T47D (cell line): ENCODE results near the gene TAS2R60.
"Not testable (repeated sequence)": the region's sequence is repeated elsewhere in the genome, so short reads cannot be mapped to it uniquely, and the experiment has no call there.

Source experiments
- DNase-seq, 2 experiments: peaks; one replicate each; pipeline versions ENCODE4 v3.0.0 to v3.0.0-alpha.2; 2011 to 2012; ENCODE audit warnings: low read depth in 1 of 2, low spot score in 1 of 2
- JUND ChIP-seq: IDR thresholded peaks from 2 replicates; pipeline ENCODE4 v1.6.1; 2012; ENCODE audit warnings: low read depth
- in situ Hi-C: cut with HindIII; loops from 2 replicates; pipeline ENCODE4 v1.10.0; 2016; ENCODE audit warnings: low sequenced_read_pairs, low pct_unique_long_range_greater_than_20kb

TAS2R60 gene

GRCh38 chr7:143479055-143479766, 36.0 kb downstream of the TAS2R60 start:
- no peak for DNase-seq
- in situ Hi-C loops = no loop called here
- no peak for TF ChIP-seq JUND

- in situ Hi-C loops = no loop called here
- DNase-seq = no peak
- no peak for TF ChIP-seq JUND
Observed at GRCh38 chr7:143480501-143480900, 37.2 kb downstream of the TAS2R60 start.

GRCh38 chr7:143484119-143484518, 40.9 kb downstream of the TAS2R60 start:
- TF ChIP-seq JUND = no peak
- in situ Hi-C loops = no loop called here
- DNase-seq = no peak

DNA sequence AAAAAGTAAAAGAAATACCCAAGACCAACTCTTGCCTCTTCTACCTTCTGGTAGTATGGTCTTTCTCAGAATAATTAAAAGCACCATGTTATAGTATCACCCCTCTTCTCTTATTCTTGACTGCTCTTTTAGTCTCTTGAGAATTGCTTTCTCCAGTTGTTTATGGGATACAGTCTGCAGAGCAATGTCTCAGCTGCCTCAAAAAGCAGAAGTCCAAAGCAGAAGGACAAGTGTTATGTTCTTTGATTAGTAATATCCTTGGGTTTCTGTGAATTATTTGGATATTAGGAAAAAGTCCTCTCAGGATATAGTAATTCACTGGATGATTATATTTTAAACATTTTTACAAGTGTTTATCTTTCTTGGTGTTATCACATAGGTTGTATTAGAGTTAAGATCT, 41.8 kb downstream of the TAS2R60 start:
- in situ Hi-C loops = no loop called here
- DNase-seq = no peak
- TF ChIP-seq JUND = no peak

DNA sequence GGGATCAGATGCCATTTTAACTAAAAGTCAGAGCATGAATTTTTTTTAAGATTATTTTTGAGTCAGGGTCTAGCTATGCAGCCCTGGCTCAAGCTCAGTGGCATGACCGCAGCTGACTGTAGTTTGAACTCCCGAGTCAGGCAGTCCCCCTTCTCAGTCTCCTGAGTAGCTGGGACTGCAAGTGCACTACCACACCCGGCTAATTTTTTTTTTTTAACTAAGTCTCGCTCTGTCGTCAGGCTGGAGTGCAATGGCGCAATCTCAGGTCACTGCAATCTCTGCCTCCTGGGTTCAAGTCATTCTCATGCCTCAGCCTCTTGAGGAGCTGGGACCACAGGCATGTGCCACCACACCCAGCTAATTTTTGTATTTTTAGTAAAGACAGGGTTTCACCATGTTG, 42.2 kb downstream of the TAS2R60 start:
- no peak for DNase-seq
- no peak for TF ChIP-seq JUND
- in situ Hi-C loops = no loop called here

DNA sequence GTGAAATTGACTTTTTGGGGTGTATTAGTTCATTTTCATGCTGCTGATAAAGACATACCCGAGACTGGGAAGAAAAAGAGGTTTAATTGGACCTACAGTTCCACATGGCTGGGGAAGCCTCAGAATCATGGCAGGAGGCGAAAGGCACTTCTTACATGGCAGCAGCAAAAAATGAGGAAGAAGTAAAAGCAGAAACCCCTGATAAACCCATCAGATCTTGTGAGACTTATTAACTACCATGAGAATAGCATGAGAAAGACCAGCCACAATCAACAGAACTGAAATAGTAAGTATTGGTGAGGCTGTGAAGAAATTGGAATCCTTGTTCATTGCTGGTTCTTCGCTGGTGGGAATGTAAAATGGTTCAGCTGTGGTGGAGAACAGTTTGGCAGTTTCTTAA, 43.0 kb downstream of the TAS2R60 start:
- DNase-seq, in situ Hi-C loops: not testable (repeated sequence)

DNA sequence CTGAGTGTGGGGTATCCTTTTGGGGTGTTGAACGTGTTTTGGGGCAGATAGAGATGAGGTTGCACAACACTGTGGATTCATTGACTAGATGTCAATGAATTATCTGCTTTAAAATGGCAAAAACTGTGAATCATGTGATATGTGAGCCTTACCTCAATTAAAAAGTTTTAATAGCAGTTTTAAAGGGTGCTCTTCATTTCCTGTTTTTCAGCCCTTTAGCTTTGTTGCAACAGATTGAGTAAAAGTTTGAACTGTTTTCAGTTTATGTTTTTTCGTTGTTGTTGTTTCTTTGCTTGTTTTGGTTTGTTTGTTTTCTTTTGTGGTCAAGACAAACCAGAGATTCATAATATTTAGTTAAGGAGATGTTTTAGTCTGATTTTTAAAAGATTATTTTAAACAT, 43.8 kb downstream of the TAS2R60 start:
- no peak for DNase-seq
- in situ Hi-C loops = no loop called here
- no peak for TF ChIP-seq JUND

DNA sequence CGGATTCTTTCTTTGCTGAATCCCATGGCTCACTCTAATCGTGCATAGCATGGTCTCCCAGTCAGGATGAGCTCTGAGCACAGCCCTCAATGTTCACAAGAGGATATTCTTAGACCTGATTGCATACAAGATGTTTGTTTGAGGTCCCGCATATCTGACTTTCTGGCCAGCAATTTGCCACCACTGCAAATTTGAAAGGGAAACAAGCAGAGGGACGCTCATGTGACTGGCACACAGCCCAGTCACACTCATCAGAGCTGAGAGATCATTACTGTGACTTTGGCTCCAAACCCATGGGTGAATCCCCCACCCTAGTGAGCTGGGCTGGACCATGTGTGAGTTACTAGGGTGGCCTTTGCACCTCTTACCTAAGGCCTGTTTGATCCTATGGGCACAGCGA, 44.3 kb downstream of the TAS2R60 start:
- in situ Hi-C loops = no loop called here
- no peak for TF ChIP-seq JUND
- no peak for DNase-seq

- DNase-seq = peak in 1 of 2 experiments; percentile 49
- TF ChIP-seq JUND = no peak
- in situ Hi-C loops = no loop called here
Observed at GRCh38 chr7:143490717-143491306, 47.6 kb downstream of the TAS2R60 start.

DNA sequence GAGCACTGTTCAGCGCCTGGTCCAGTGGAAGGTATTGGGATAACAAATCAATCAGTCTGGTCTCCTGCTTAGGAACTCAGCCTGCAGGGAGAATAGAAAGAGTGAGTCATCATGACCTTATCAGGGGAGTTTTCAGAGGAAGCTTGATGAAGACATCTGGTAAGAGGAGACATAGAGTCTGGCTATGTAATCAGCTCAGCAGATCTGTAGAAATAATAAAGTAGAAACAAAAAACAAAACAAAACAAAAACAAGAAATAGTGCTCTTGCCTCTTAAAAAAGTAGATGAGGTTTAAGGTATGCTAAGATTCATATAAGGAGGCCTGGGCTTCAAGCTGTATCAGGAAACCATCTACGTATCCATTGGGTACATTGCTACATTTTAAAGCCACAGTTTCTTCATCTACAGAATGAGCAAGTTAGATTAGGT, 48.8 kb downstream of the TAS2R60 start:
- no peak for TF ChIP-seq JUND
- no peak for DNase-seq
- in situ Hi-C loops = no loop called here

- in situ Hi-C loops = no loop called here
- DNase-seq = no peak
- no peak for TF ChIP-seq JUND
Observed at GRCh38 chr7:143492799-143493739, 49.8 kb downstream of the TAS2R60 start.

GRCh38 chr7:143493751-143494150, 50.5 kb downstream of the TAS2R60 start:
- no peak for TF ChIP-seq JUND
- no peak for DNase-seq
- in situ Hi-C loops = no loop called here
